NCI-H345 treated with DMSO at 0.1 percent for 48 hours (cell line): ENCODE measurements around the gene CLEC4F.

ENCODE experiments used
- DNase-seq: peaks from one replicate; lab custom pipeline; 2025; ENCODE audit not compliant: unreplicated experiment; lab: John Stamatoyannopoulos, UW

Gene CLEC4F, protein sequence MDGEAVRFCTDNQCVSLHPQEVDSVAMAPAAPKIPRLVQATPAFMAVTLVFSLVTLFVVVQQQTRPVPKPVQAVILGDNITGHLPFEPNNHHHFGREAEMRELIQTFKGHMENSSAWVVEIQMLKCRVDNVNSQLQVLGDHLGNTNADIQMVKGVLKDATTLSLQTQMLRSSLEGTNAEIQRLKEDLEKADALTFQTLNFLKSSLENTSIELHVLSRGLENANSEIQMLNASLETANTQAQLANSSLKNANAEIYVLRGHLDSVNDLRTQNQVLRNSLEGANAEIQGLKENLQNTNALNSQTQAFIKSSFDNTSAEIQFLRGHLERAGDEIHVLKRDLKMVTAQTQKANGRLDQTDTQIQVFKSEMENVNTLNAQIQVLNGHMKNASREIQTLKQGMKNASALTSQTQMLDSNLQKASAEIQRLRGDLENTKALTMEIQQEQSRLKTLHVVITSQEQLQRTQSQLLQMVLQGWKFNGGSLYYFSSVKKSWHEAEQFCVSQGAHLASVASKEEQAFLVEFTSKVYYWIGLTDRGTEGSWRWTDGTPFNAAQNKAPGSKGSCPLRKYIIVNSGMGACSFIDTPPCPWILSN

DNA sequence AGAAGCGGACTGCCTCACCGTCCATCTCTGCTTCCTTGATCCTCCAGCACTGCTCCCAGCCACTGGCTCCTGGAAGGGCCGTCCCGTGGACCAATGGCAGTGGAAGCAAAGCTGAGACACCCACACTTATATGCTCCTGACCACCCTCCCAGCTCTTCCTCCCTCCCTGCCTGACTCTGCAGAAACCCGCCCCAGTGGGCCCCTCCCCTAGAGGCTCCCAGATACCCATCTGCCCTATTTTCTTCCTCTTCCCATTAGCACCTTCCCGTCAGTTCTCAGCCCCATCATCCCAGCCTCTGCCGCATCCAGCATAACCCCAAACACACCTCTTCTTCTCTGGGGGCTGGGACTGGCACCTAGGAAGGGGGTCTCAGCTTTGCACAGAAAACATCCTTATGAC is at the start of gene CLEC4F:
Gene CLEC4F (minus strand): TSS at position 101 of the 400 bp plus-strand sequence. CDS start 76 bp downstream, at position 25.
- no peak for DNase-seq

DNA sequence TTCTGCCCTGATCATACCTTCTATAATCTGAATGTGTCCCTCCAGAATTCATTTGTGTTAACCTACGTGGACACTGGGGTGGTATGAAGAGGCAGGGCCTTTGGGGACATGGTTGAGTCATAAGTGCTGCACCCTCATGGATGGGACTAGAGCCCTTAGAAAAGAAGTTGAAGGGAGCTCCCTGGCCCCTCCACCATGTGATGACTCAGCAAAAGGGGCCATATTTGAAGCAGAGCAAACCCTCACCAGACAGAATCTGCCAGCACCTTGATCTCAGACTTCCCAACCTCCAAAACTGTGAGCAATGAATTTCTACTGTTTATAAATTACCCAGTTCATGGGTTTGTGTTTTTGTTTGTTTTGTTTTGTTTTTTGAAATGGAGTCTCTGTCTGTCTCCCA is 48.6 kb upstream of the CLEC4F start:
- DNase-seq = no peak

DNA sequence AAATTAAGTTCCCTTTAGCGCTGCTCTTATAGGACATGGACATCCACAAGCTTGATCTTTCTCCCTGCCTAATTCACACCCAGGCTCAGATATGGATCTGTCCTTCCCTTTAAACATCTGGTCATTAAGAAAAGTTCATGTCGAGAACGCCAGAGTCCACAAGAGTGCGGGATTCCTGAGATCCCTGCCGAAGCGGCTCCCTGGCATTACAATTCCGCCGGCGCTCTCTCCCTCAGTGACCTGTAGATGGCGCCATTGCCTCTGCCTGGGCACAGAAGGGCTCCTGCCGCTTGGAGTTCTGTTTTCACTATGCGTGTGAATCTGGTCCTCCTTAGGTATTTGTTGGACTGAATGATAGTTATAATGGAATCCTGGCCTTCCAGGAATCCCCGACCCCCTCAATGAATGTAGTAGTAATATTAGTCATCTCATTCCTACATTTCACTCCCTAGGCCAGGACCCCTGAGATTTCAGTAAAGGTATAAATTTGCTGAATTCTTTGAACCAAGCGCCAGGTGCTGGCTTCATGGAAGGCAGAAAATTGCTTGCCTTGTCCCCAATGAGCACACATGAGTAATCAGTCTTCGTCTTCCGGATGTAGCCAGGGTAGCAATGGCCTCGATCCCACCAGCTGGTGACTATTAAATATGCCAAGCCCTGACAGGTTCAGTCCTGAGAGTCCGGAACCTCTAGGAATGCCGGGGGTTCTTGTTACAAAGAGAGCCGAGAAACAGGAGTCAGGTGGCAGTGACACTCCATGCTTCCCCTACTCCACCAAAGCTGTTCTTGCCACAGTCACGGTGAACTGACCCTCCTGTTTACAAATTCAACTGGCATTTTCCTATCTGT is 41.6 kb upstream of the CLEC4F start:
- DNase-seq = peak; percentile 81

DNA sequence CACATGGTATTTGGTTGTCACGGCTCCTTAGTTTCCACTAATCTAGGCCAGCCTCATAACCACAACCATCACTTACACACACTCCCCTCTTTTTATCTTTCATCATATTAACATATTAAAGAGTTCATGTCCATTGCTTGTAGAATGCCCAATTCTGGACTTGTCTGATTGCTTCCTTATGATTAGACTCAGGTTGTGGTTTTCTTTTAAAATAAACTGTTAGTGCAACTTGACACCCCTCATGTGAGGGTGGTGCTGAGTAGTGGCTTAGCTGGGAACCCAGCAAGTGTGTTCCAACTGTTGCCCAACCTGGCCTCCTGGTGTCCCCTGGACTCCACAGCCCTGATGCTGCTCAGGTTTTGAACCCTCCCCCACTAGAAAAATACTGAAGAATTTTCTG is 35.3 kb upstream of the CLEC4F start:
- DNase-seq = no peak

DNA sequence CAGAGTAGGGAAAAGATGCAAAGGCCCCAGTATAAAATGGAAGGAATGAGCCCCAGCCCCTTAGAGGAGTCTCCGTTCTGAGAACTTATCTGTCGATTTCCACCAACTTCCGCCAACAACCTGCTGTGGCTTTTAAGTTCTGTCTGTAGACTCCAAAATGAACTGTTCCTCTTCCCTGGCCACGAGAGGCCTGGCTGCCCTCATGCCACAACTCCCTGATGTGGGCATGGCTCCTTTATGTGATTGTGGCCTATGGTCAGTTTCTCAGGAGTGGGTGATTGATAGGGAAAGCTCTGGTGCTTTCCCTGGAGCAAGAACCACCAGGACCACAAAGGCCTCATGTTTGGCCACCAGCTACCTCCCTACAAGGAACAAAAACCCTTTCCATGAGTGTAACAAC is 34.0 kb upstream of the CLEC4F start:
- DNase-seq = no peak

DNA sequence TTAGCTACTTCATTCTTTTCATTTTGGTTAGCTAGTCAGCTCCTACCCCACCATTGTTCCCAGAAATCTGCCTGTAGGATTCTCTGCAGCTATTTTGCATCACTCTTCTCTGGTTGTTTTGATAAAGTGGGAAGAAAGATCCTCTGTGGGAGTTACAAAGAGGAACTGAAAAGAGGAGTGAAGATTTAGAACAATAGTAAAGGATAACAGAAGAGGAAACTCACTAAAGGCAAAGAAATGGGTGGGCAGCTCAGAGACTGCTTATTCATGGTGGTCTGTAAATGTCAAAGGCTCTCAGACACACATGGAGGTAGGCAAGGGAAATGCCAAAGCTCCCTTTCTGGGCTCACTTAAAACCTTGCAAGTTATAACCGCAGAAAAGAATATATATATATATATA is 32.4 kb upstream of the CLEC4F start:
- no peak for DNase-seq

DNA sequence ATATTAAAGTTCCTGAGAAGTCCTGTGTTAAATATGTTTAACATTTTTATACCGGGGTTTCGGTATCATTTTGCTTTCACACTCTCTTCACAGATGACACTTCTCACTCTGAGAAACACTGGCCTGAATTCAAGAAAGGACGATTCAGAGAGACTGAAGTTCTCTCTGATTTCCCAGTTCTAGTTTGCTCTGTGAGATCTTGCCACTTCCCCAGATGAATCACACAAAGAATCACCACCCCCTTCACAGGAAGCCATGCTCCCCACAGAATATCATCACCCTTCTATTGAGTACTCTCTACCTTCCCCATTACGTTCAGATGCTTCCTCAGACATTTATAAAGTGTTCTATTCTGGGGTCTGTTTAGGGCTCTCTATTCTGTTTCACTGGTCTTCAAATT is 31.3 kb upstream of the CLEC4F start:
- DNase-seq = no peak

DNA sequence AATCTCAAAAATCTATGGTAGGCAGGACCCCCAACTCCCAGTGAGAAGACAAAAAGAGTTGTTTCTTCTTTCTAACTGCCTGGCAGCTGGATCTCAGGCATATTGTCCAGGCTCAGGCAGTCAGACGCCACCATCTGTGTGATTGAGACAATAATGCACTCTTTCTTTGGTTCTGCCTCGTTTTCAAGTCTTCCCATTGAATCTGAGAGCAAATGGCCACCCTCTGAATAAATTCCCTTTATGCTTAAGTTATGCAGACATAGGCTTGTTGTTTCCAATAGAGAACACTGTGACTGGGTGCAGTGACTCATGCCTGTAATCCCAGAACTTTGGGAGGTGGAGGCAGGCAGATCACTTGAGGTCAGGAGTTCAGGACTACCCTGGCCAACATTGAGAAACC is 30.5 kb upstream of the CLEC4F start:
- DNase-seq = no peak

DNA sequence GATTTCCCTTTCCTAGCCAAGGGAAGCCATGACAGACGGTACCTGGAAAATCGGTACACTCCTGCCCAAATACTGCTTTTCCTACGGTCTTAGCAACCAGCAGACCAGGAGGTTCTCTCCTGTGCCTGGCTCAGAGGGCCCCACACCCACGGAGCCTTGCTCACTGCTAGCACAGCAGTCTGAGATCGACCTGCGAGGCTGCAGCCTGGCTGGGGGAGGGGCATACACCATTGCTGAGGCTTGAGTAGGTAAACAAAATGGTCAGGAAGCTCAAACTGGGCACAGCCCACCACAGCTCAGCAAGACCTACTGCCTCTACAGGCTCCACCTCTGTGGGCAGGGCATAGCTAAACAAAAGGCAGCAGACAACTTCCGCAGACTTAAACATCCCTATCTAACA is 22.0 kb upstream of the CLEC4F start:
- no peak for DNase-seq

DNA sequence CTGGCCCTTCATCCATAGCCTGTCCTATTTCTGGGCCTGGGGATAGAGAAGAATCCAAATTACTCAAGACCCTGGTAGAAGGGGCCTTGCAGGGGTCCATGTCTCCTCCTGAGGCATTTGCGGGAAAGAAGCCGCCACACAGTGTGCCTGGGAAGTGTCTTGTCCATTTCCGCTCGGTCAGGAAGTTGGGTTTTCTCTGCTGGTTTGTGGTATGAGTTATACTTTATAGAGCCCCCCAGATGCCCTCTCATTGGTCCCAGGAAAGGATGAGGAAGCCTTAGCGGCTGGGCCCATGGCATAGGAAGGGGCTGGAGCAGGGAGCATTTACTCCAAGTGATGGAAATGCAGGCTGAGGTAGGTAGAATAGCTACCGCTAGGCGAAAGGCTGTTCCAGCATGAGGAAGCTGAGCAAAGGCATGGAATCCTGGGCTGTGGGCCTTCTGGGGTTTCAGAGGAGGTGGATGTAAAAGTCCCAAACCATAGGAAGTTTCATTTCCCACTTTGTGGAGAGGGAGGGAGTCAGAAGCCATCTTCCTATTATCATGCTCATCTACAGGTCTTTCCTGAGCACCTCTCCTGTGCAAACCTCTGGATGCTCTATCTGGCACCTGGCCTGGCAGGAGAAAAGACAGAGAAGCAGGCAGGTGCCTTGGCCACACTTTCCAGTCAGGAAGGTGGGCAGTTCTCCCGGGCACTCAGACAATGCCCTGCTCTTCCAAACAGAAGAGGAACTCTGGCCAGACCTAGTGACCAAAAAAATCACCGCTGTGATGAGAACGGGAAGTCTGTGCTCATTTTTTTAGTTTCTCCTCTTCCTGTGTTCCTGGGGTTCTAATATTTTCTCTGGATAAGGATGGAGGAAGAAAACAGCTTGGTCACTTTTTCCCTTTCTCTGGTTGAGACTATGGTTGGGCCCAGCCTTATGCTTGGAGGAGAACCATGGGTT is 17.9 kb upstream of the CLEC4F start:
- no peak for DNase-seq

DNA sequence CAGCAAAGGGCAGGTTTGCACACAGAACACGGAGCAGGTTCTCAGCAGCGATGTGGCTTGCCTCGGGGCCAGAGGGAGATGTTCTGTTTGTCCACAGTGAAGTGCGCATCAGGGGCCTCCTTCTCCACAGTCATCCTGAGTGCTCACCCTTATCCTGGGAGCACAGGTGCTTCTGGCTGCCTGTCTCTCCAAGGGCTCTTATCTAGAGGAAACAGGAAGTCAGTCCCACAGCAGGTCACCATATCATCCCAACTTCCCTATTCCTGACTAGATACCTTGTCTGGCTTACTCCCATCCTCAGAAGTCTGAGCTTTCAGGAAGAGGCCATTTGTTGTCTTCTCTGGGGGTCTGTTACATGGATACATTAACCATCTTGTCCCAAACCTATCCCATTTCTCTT is 15.2 kb upstream of the CLEC4F start, which contains the start of gene CD207:
Gene CD207 (minus strand): TSS at position 174 of the 400 bp plus-strand sequence. CDS start 40 bp downstream, at position 134.
- no peak for DNase-seq

DNA sequence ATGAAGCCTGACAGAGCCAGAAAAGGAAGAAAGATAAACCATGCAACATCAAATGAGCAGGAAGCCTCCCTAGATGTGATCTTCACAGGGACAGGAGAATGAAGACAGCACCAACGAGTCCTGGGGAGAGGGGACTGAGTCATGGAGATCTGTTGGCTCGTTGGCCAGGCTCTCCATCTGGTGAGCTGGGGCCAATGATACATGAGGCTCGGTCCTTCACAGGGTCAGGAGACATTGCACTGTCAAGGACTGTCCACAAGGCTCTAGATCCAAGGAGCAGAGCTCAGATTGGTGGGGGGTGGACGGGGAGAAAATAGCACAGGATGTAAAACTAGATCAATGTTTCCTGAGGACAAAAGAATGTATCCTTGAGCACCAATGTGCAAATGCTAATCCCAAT is 14.5 kb upstream of the CLEC4F start:
- no peak for DNase-seq

DNA sequence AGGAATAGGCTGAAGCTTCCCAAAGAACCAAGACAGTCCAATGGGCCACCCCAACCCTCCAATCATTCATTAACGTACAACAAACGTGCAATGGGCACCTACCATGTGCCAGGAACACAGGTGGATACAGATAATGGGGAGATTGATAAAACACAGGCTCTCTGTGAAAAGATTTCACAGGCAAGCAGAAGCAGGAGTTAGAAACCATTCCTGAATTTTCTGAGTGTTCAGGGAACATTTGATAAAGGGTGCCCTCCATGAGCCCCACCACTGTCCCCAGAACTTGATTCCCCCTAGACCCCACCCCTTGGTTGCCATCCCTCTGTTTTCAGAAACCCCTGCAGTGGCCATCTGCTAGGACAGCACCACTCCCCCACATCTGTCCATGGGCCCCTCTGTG is 13.7 kb upstream of the CLEC4F start:
- DNase-seq = no peak

DNA sequence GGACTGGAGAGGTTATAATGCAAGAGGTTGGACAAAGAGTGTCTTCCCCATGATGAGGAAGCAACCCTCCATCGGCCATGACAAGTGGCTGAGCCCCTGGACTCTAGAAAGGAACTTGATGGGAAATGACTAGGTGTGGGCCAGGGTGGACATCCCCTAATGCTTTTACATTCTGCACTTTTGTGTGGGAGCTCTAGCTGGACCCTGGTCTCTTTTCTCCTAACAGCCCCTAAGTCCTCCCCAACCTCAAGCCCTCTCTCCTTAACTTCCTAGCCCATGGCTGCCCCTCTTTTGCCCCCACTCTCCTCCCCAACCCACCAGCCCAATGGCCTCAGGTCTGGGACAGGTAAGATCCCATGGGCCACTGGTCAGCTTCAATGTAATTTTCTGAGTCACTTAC is 12.8 kb upstream of the CLEC4F start:
- DNase-seq = no peak

DNA sequence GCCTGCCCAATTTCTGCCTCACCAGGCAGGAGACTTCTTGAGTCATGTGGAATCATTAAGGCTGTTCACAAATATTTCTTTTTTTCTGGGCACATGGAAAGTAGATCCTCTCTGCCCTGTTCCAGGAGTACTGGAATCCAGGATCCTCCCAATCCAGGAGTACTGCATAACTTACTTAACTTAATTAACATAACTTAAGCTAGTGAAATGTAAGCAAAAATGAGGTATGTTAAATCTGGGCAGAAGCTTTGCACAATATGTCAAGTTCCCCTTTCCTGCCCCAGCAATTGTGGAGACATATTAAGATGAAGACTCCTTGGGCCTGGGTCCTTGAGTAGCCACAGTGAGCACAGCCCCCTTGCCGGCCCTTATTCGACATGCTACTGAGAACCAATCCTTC is 12.0 kb upstream of the CLEC4F start:
- DNase-seq = no peak

DNA sequence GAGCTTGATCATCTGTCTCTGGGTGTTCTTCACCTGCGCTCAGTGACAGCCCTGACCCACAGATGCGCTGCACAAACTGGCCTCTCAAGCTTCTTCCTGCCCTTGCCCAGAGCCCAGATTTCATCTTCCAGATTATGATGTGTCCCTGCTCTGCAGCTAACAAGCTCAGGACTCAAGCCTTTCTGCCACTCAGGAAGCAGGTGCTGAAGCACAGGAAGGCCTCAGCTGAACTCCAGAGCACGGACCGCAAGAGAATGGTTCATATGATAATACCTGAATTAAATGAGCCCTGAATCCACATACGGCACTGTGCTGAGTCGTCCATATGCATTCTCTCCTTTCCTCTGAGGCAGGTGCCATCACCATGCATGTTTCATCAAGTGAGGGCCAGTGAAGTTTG is 11.5 kb upstream of the CLEC4F start:
- DNase-seq = no peak

DNA sequence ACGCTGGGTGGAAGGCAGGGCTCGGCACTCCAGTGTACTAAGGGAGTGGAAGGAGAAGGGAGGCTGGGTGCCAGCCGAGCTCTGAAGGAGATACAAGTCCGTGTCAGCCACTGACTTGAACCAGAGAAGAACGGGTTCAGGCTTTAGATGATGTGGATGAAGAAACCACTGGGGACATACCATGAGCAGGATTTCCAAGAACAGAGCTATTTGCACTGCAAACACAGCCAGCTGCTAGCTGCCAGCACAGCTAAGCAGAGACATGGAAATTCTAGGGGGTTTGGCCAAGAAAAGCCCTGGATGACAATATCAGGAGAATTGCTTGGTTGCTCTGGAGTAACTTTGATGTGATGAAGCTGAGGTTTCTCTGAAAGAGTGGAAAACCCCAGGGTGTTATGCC is 10.0 kb upstream of the CLEC4F start:
- no peak for DNase-seq

DNA sequence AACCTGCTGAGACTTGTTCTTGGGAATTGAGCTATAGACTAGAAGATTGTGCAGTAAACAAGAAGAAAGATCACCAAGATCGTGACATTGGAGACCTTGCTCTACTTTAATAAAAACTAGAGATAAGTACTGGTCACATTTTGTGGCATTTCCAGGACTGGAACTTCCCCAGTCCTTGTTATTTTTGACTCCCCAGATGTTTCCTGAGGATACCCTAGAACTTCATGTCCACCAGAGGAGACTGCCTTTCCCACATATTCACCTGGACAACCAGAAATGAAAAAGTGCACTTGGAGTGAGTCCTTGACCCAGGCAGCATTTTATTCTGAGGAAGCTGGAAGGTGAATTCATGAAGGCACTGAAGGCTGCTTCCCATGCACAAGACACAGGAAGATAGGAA is 9.5 kb upstream of the CLEC4F start:
- no peak for DNase-seq

DNA sequence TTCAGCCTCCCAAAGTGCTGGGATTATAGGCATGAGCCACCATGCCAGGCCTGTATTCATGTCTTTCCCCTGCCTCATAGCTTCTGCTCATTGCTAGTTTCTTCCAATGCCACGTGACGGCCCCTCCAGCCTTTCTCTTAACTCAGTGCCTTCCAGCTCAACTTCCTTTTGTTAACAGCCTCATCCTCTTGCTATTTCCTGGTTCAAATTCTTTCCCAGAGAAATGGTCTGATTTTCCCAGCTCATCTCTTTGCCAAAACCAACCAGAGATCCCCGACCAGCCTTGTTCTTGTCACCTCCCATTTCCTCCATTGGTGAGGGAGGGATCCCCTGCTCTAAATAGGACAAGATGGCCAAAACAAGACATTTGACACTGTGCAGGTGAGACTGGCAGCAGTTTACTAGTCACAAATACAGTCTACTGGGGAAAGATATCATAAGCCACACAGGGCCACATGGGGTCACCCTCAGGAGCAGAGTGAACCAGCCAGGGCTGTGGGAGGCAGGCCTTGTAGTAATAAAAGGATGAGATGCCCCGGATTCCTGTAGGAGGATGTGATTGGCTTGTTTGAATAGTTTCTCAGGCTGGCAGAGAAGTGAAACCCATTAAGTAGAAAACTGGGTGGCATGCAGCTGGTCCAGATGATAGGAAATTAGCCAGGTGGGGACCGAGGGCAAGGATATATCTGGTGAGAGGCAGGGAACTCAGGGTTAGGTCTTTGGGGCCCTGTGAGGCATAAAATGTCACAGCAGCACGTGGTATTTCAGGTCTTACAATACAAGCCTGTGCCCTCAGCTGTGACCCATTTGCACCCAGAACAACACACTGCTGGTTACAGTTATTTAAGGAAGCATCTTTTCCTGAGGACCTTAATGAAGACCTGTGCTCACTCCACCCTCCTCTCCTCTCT is 8.8 kb upstream of the CLEC4F start:
- no peak for DNase-seq

DNA sequence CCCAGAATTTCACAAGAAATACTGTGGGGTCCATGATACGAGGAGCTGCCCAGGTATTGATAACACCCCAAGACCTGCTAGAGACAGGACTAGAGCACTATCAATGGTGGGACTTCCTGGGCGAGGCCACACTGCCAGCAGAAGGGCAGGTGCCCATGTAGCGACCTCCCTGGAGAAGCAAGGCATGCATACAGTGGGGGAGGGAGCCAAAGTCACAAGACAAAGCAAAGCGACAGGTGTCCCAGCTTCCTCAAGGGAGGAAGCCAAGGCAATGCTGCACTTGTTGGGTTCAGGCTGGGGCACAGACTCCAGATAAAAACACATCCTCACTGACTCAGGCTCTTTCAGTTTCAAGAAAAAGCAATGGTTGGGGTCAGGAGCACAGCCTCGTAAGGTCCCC is 7.7 kb upstream of the CLEC4F start:
- no peak for DNase-seq
